Measurements from ENCODE around the gene GPR141. TPM values are rescaled to one million over a fixed set of nuclear protein-coding genes. Genes with fewer than 3 reads are reported as not detected.
"Not testable (repeated sequence)": the region's sequence is repeated elsewhere in the genome, so short reads cannot be mapped to it uniquely, and the experiment has no call there.

GPR141 gene
- total and polyA plus RNA-seq, 3 experiments from 2014 or later = 1.1 TPM; not detected in 2

DNA sequence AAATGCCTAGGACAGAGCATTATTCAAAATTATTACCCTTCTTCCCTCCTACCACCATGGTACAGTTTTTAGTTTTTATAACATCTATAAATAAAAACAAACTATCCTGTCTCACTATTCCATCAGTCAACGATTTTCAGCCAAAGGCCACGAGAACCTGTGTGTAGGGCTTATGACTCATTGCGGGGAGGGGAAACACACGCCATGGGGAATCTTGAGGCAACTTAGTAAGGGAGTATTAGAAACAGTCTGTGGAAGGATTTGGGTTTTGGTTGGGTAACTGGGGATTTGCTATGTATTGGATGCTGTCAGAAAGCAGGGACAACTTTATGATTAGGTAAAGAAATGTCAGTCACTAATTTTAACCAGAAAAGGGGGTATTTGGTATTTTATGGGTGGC is 14.7 kb downstream of the GPR141 start:
- no peak overlapping the region for H3K4me3 Mint-ChIP-seq
- peaks cover 3 to 9% of the 10 kb centered on the region in 2 donors for H3K27me3 Mint-ChIP-seq
- no peaks in the 10 kb centered on the region for H3K36me3 Mint-ChIP-seq
- Histone ChIP-seq H3K4me1 (ENCODE audit: insufficient read depth, low read length) (no peaks in the 10 kb centered on the region), H3K27me3 (ENCODE audit: insufficient read depth, low read length, poor library complexity, severe bottlenecking) (no peaks in the 10 kb centered on the region), H3K36me3 (ENCODE audit: insufficient read depth, low read length) (no peaks in the 10 kb centered on the region), H3K27ac (ENCODE audit: low read depth, low read length) (no peak overlapping the region), H3K4me3 (ENCODE audit: low read length) (no peak overlapping the region), H3K9me3 (ENCODE audit: low read length) (no peaks in the 10 kb centered on the region)
- ChIA-PET CTCF (no interaction called here), POLR2A (no interaction called here)
- H3K9me3 Mint-ChIP-seq = peaks cover 0 to 4% (median 0%) of the 10 kb centered on the region in 5 donors
- H3K4me1 Mint-ChIP-seq = no peaks in the 10 kb centered on the region
- no peak overlapping the region for H3K27ac Mint-ChIP-seq
- DNase-seq = no peak

DNA sequence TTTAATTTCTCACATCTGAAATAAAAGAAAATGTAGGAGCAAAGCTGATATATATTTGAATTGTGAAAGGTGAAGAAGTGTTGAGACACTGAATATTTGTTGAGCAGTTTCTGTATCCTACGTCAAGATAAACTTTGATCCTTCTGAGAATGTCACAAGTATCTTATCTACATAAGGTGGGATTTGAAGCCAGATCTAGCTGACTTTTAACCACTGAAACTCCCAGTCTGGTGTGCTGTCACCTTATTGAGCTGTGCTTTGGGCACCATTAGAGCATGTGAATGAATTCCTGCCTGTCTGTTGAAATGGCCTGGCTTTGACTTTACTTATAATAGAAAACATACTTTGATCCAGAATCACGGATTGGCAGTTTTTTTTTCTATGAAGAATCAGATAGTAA is 15.2 kb downstream of the GPR141 start:
- H3K4me3 ChIP-seq (ENCODE audit: low read length) = no peak overlapping the region
- POLR2A ChIA-PET = no interaction called here
- H3K27me3 ChIP-seq (ENCODE audit: insufficient read depth, low read length, poor library complexity, severe bottlenecking) = no peaks in the 10 kb centered on the region
- H3K4me3 Mint-ChIP-seq = no peak overlapping the region
- no peaks in the 10 kb centered on the region for H3K4me1 ChIP-seq (ENCODE audit: insufficient read depth, low read length)
- H3K36me3 Mint-ChIP-seq = no peaks in the 10 kb centered on the region
- no peaks in the 10 kb centered on the region for H3K4me1 Mint-ChIP-seq
- H3K9me3 ChIP-seq (ENCODE audit: low read length) = no peaks in the 10 kb centered on the region
- H3K36me3 ChIP-seq (ENCODE audit: insufficient read depth, low read length) = no peaks in the 10 kb centered on the region
- DNase-seq = no peak
- no peak overlapping the region for H3K27ac Mint-ChIP-seq
- peaks cover 0 to 4% (median 0%) of the 10 kb centered on the region in 5 donors for H3K9me3 Mint-ChIP-seq
- H3K27ac ChIP-seq (ENCODE audit: low read depth, low read length) = no peak overlapping the region
- peaks cover 3 to 5% of the 10 kb centered on the region in 2 donors for H3K27me3 Mint-ChIP-seq
- CTCF ChIA-PET = no interaction called here

DNA sequence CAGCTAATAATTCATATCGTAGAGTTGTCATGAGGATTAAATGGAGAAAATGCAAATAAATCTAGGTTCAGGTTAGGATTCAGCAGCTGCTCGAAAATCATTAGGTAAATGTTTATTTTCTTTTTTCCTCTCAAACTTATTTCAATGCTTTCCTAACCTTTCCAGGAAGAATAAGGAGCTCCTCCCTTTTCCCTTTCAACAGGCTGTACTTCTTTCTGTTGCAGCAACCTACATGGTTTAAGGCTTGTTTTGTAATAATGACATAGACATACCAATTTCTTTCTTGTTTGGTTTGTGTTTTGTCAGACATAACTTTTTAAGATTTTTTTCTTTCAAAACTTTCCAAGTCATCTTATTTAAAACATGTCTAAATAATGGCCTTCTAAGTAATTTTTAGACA is 18.2 kb downstream of the GPR141 start:
- H3K27me3 Mint-ChIP-seq = peaks cover 0 to 3% of the 10 kb centered on the region in 2 donors
- H3K36me3 Mint-ChIP-seq = no peaks in the 10 kb centered on the region
- ChIA-PET POLR2A (no interaction called here), CTCF (no interaction called here)
- Histone ChIP-seq H3K4me1 (ENCODE audit: insufficient read depth, low read length) (no peaks in the 10 kb centered on the region), H3K4me3 (ENCODE audit: low read length) (no peak overlapping the region), H3K27ac (ENCODE audit: low read depth, low read length) (no peak overlapping the region), H3K9me3 (ENCODE audit: low read length) (no peaks in the 10 kb centered on the region), H3K36me3 (ENCODE audit: insufficient read depth, low read length) (no peaks in the 10 kb centered on the region), H3K27me3 (ENCODE audit: insufficient read depth, low read length, poor library complexity, severe bottlenecking) (no peaks in the 10 kb centered on the region)
- H3K4me1 Mint-ChIP-seq = no peaks in the 10 kb centered on the region
- DNase-seq = no peak
- H3K9me3 Mint-ChIP-seq = no peaks in the 10 kb centered on the region
- H3K4me3 Mint-ChIP-seq = no peak overlapping the region
- H3K27ac Mint-ChIP-seq = no peak overlapping the region

DNA sequence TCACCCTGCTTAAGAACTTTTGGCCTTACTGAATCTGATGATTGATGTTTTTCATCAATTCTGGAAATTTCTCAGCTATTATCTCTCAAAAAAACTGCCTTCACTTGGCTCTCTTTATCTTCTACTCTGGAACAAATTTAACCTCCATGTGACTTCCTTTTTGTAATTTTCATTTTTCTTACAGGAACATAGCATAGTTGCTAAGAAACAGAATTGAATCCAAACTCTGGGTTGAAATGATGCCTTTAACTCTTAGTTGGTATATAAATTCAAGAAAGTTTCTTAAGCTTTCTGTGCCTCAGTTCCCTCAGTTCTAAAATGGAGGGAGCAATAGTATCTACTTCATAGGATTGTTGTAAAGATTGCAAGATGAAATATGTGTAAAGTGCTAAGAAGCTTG is 19.8 kb downstream of the GPR141 start:
- H3K4me3 ChIP-seq (ENCODE audit: low read length) = no peak overlapping the region
- Mint-ChIP-seq H3K27ac (peak overlapping the region in 1 of 8 donors; percentile 34), H3K27me3 (peaks cover 0 to 10% of the 10 kb centered on the region in 2 donors), H3K4me3 (no peak overlapping the region), H3K36me3 (no peaks in the 10 kb centered on the region), H3K4me1 (no peaks in the 10 kb centered on the region), H3K9me3 (no peaks in the 10 kb centered on the region)
- no peaks in the 10 kb centered on the region for H3K9me3 ChIP-seq (ENCODE audit: low read length)
- ChIA-PET POLR2A (no interaction called here), CTCF (no interaction called here)
- no peak for DNase-seq
- H3K4me1 ChIP-seq (ENCODE audit: insufficient read depth, low read length) = no peaks in the 10 kb centered on the region
- no peaks in the 10 kb centered on the region for H3K36me3 ChIP-seq (ENCODE audit: insufficient read depth, low read length)
- no peaks in the 10 kb centered on the region for H3K27me3 ChIP-seq (ENCODE audit: insufficient read depth, low read length, poor library complexity, severe bottlenecking)
- no peak overlapping the region for H3K27ac ChIP-seq (ENCODE audit: low read depth, low read length)

DNA sequence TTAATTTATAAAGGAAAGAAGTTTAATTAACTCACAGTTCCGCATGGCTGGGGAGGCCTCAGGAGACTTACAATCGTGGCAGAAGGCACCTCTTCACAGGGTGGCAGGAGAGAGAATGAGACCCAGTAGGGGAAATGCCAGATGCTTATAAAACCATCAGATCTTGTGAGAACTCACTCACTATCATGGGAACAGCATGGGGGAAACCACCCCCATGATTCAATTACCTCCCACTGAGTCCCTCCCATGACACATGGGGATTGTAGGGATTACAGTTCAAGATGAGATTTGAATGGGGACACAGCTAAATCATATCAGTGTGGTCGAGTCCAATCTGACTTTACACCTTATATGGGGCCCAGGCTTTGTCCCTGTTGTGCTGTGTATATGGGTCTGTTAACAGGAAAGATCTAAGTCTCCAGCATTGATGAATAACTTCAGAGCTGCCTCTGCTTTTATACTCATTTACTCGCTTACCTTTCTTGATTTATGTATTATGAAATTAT is 20.8 kb downstream of the GPR141 start:
- H3K4me1 Mint-ChIP-seq; H3K27me3 ChIP-seq (ENCODE audit: insufficient read depth, low read length, poor library complexity, severe bottlenecking); H3K4me3 Mint-ChIP-seq; H3K36me3 ChIP-seq (ENCODE audit: insufficient read depth, low read length); POLR2A ChIA-PET; H3K4me3 ChIP-seq (ENCODE audit: low read length); H3K36me3 Mint-ChIP-seq; H3K9me3 ChIP-seq (ENCODE audit: low read length); CTCF ChIA-PET; DNase-seq; H3K9me3 Mint-ChIP-seq; H3K4me1 ChIP-seq (ENCODE audit: insufficient read depth, low read length); H3K27me3 Mint-ChIP-seq; H3K27ac ChIP-seq (ENCODE audit: low read depth, low read length); H3K27ac Mint-ChIP-seq: not testable (repeated sequence)

DNA sequence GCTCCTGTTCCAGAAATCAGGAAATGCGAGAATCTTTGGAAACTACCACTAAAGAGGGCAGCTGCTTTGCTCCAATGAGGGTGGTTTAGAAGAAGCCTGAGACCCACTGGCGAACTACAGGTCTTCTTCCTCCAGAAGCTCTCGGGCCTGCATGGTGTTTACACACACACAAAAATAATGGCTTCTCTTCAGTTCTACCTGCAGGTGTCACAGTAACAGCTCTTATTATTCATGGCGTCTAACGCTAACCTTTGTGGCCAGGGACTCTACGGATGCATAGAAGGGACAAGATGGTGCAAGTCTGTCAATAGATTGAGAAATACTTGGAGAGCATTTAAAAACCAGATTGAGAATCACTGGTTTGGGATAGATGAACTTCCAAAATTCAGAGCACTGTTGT is 22.4 kb downstream of the GPR141 start:
- H3K36me3 ChIP-seq (ENCODE audit: insufficient read depth, low read length) = no peaks in the 10 kb centered on the region
- no peak overlapping the region for H3K27ac Mint-ChIP-seq
- no peaks in the 10 kb centered on the region for H3K4me1 Mint-ChIP-seq
- ChIA-PET CTCF (no interaction called here), POLR2A (no interaction called here)
- H3K9me3 Mint-ChIP-seq = no peaks in the 10 kb centered on the region
- H3K27ac ChIP-seq (ENCODE audit: low read depth, low read length) = no peak overlapping the region
- no peaks in the 10 kb centered on the region for H3K9me3 ChIP-seq (ENCODE audit: low read length)
- H3K4me3 ChIP-seq (ENCODE audit: low read length) = no peak overlapping the region
- H3K4me1 ChIP-seq (ENCODE audit: insufficient read depth, low read length) = no peaks in the 10 kb centered on the region
- no peak for DNase-seq
- H3K27me3 Mint-ChIP-seq = peaks cover 0 to 10% of the 10 kb centered on the region in 2 donors
- no peak overlapping the region for H3K4me3 Mint-ChIP-seq
- H3K36me3 Mint-ChIP-seq = no peaks in the 10 kb centered on the region
- H3K27me3 ChIP-seq (ENCODE audit: insufficient read depth, low read length, poor library complexity, severe bottlenecking) = no peaks in the 10 kb centered on the region

DNA sequence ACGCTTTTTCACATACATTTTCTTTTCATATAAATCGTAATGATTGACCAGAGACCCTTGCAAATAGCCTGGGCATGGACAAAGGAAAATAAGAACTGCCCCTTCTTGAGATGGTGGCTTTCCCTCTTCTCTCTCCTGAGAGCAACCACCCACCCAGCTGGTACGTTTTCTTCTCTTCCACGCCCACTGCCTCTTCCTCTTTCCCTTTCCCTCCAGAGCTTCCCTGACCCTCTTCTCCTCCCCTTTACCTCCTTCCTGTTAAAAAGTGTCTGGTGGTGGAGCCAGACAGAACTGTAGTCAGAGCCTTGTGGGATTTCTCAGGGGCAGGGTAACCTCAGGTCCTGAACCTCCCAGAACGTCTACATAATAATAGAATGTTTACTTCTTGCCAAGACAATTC is 23.2 kb downstream of the GPR141 start:
- no peaks in the 10 kb centered on the region for H3K36me3 Mint-ChIP-seq
- no peaks in the 10 kb centered on the region for H3K4me1 Mint-ChIP-seq
- H3K27me3 ChIP-seq (ENCODE audit: insufficient read depth, low read length, poor library complexity, severe bottlenecking) = no peaks in the 10 kb centered on the region
- ChIA-PET POLR2A (no interaction called here), CTCF (no interaction called here)
- no peaks in the 10 kb centered on the region for H3K36me3 ChIP-seq (ENCODE audit: insufficient read depth, low read length)
- no peak for DNase-seq
- H3K9me3 ChIP-seq (ENCODE audit: low read length) = no peaks in the 10 kb centered on the region
- peaks cover 0 to 10% of the 10 kb centered on the region in 2 donors for H3K27me3 Mint-ChIP-seq
- no peaks in the 10 kb centered on the region for H3K9me3 Mint-ChIP-seq
- no peak overlapping the region for H3K4me3 ChIP-seq (ENCODE audit: low read length)
- no peak overlapping the region for H3K4me3 Mint-ChIP-seq
- H3K4me1 ChIP-seq (ENCODE audit: insufficient read depth, low read length) = no peaks in the 10 kb centered on the region
- H3K27ac Mint-ChIP-seq = no peak overlapping the region
- H3K27ac ChIP-seq (ENCODE audit: low read depth, low read length) = no peak overlapping the region

DNA sequence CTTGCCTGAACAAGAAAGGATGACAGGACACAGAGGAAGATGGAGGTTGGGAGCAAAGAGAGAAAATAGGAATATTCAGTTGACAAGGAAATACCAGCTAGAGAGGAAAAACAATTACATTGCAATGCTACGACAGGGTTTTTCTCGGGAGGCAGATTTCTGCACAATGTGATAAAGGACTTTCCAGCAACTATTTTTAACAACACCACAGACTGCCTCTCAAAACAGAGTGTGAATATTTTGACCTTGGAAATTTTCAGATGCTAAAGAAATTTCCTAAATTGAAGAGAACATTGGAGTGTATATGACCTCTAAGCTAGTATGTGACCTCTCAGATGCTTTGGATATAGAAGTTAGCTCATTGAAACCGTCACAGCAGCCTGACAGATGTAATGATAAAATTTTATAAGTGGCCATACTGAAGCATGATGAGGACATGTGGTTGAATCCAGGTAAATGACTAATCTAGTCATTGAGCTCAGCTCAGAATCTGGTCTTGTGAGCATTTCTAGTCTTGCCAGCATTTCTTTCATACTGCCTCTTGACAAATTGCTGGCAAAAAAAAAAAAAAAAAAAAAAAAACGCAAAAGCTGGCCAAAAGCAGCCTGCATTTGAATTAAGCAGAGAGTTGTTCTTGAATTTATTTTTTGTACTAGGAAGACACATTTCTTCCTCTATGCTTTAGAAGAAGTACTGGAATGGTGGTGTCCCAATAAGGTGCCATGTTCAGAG is 24.4 kb downstream of the GPR141 start:
- Histone ChIP-seq H3K4me3 (ENCODE audit: low read length) (no peak overlapping the region), H3K36me3 (ENCODE audit: insufficient read depth, low read length) (no peaks in the 10 kb centered on the region), H3K27ac (ENCODE audit: low read depth, low read length) (no peak overlapping the region), H3K27me3 (ENCODE audit: insufficient read depth, low read length, poor library complexity, severe bottlenecking) (no peaks in the 10 kb centered on the region), H3K9me3 (ENCODE audit: low read length) (no peaks in the 10 kb centered on the region), H3K4me1 (ENCODE audit: insufficient read depth, low read length) (no peaks in the 10 kb centered on the region)
- DNase-seq = no peak
- Mint-ChIP-seq H3K9me3 (no peaks in the 10 kb centered on the region), H3K27me3 (peaks cover 0 to 10% of the 10 kb centered on the region in 2 donors), H3K27ac (peak overlapping the region in 1 of 8 donors; percentile 1), H3K4me3 (no peak overlapping the region), H3K4me1 (no peaks in the 10 kb centered on the region), H3K36me3 (no peaks in the 10 kb centered on the region)
- ChIA-PET CTCF (no interaction called here), POLR2A (no interaction called here)

Measured in CD8-positive, alpha-beta memory T cell (primary cell).